Measurements from ENCODE around the gene NDUFA3.

NDUFA3 gene

DNA sequence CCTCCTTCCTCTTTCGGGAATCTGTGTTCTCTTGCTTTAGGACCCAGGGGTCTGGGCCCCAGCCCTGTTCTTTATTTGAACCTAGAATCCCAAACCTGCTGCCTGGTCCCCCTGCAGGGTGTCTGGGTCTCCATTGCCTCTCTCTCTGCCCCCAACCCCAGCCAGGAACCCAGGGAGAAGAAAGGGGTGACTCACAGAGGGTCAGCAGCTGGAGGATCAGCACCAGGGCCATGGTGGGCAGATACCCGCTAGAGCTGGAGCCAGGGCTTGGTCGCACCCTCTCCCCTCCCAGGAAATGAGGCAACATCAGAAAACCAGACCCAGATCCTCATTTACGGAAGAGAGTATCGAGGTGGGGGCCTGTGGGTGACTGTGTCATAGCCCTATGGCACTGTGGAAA, 2.1 kb upstream of the NDUFA3 start, which contains the start of gene OSCAR:
TSS of gene OSCAR (minus strand) at position 243 of the 400 bp plus-strand sequence. CDS start at position 232, 11 bp downstream.
- H3K4me3 ChIP-seq (ENCODE audit: severe bottlenecking): no peak within 1 kb of the TSS
- H3K9me3 ChIP-seq (ENCODE audit: severe bottlenecking): no peaks in the 10 kb centered on the region
- peaks cover 9% of the 10 kb centered on the region for H3K36me3 ChIP-seq (ENCODE audit: low read depth)
- ATAC-seq (ENCODE audit: low read depth): no peak
- TF ChIP-seq, protein P1, sequence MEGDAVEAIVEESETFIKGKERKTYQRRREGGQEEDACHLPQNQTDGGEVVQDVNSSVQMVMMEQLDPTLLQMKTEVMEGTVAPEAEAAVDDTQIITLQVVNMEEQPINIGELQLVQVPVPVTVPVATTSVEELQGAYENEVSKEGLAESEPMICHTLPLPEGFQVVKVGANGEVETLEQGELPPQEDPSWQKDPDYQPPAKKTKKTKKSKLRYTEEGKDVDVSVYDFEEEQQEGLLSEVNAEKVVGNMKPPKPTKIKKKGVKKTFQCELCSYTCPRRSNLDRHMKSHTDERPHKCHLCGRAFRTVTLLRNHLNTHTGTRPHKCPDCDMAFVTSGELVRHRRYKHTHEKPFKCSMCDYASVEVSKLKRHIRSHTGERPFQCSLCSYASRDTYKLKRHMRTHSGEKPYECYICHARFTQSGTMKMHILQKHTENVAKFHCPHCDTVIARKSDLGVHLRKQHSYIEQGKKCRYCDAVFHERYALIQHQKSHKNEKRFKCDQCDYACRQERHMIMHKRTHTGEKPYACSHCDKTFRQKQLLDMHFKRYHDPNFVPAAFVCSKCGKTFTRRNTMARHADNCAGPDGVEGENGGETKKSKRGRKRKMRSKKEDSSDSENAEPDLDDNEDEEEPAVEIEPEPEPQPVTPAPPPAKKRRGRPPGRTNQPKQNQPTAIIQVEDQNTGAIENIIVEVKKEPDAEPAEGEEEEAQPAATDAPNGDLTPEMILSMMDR (IDR thresholded peaks at IDR 0.05; ENCODE audit: poor library complexity, severe bottlenecking): no peak
- H3K4me1 ChIP-seq (ENCODE audit: insufficient read depth, poor library complexity, severe bottlenecking): no peaks in the 10 kb centered on the region
- H3K27me3 ChIP-seq (ENCODE audit: insufficient read depth, poor library complexity, severe bottlenecking): no peaks in the 10 kb centered on the region
- DNase-seq (ENCODE audit: low spot score): no peak
- H3K27ac ChIP-seq (ENCODE audit: poor library complexity, severe bottlenecking): no peak within 1 kb of the TSS

DNA sequence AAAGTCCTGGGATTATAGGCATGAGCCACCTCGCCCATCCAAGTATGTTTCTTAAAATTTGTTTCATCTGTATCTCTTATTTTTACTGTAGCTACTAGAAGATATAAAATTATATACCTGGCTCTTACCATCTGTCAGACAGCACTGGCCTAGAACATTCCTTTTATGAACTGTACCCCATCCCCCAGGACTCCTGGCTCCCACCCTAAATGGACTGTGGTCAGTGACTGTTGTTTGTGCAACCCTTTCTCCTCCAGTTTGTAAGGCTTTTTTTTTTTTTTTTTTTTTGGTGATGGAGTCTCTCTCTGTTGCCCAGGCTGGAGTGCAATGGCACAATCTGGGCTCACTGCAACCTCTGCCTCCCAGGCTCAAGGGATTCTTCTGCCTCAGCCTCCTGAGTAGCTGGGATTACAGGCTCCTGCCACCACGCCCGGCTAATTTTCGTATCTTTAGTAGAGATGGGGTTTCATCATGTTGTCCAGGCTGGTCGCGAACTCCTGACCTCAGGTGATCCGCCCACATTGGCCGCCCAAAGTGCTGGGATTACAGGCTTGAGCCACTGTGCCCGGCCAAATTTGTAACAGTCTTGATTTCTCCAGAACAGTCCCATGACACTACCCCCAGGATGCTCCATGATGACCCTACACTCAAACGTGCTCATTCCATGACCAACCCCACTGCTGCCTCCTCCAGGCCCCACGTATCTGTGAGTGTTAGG, 2.5 kb downstream of the NDUFA3 start:
- Histone ChIP-seq H3K36me3 (ENCODE audit: low read depth) (peaks cover 40% of the 10 kb centered on the region), H3K27me3 (ENCODE audit: insufficient read depth, poor library complexity, severe bottlenecking) (no peaks in the 10 kb centered on the region), H3K4me3 (ENCODE audit: severe bottlenecking) (no peak overlapping the region), H3K27ac (ENCODE audit: poor library complexity, severe bottlenecking) (no peak overlapping the region), H3K9me3 (ENCODE audit: severe bottlenecking) (no peaks in the 10 kb centered on the region), H3K4me1 (ENCODE audit: insufficient read depth, poor library complexity, severe bottlenecking) (no peaks in the 10 kb centered on the region)
- TF ChIP-seq, protein P1 (IDR thresholded peaks at IDR 0.05; ENCODE audit: poor library complexity, severe bottlenecking): no peak
- ATAC-seq (ENCODE audit: low read depth) (no peak), DNase-seq (ENCODE audit: low spot score) (no peak)

DNA sequence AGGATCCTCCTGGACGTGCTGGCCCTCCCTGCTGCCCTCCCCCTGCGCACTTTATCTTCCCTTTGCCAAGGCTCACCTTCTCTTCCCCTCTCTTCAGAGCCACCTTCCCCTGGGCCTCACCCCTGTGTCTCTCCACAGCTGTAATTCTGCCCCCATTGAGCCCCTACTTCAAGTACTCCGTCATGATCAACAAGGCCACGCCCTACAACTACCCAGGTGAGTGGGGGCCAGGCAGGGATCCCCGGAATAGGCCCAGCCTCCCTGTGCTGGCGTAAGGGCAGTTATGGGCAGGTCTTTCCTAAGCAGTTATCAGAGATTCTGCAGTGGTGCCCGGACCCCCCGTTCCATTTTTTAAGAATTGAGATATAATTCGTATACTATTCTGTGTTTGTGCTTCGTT, 3.1 kb downstream of the NDUFA3 start:
- Histone ChIP-seq H3K27ac (ENCODE audit: poor library complexity, severe bottlenecking) (no peak overlapping the region), H3K27me3 (ENCODE audit: insufficient read depth, poor library complexity, severe bottlenecking) (no peaks in the 10 kb centered on the region), H3K36me3 (ENCODE audit: low read depth) (peaks cover 41% of the 10 kb centered on the region), H3K4me3 (ENCODE audit: severe bottlenecking) (no peak overlapping the region), H3K9me3 (ENCODE audit: severe bottlenecking) (no peaks in the 10 kb centered on the region), H3K4me1 (ENCODE audit: insufficient read depth, poor library complexity, severe bottlenecking) (no peaks in the 10 kb centered on the region)
- no peak for ATAC-seq (ENCODE audit: low read depth)
- DNase-seq (ENCODE audit: low spot score): no peak
- TF ChIP-seq, protein P1 (IDR thresholded peaks at IDR 0.05; ENCODE audit: poor library complexity, severe bottlenecking): no peak

DNA sequence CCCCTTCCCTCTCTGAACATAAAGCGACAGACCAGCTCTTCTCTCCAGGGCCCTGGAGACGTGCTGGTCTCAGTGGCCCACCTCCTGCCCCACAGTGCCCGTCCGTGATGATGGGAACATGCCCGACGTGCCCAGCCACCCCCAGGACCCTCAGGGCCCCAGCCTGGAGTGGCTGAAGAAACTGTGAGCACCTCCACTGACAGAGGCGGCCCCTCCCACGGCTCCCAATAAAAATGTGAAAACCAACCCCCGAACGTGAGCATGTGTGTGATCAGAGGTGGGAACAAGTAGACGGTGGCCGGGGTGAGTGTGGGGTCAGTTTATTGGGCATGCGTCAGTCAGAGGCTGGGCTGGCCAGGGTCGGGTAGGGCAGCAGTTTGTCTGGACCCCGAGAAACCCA, 4.1 kb downstream of the NDUFA3 start:
- H3K4me3 ChIP-seq (ENCODE audit: severe bottlenecking): no peak overlapping the region
- no peaks in the 10 kb centered on the region for H3K4me1 ChIP-seq (ENCODE audit: insufficient read depth, poor library complexity, severe bottlenecking)
- no peak overlapping the region for H3K27ac ChIP-seq (ENCODE audit: poor library complexity, severe bottlenecking)
- TF ChIP-seq, protein P1 (IDR thresholded peaks at IDR 0.05; ENCODE audit: poor library complexity, severe bottlenecking): no peak
- no peaks in the 10 kb centered on the region for H3K9me3 ChIP-seq (ENCODE audit: severe bottlenecking)
- no peaks in the 10 kb centered on the region for H3K27me3 ChIP-seq (ENCODE audit: insufficient read depth, poor library complexity, severe bottlenecking)
- H3K36me3 ChIP-seq (ENCODE audit: low read depth): peaks cover 43% of the 10 kb centered on the region
- ATAC-seq (ENCODE audit: low read depth) (no peak), DNase-seq (ENCODE audit: low spot score) (no peak)

DNA sequence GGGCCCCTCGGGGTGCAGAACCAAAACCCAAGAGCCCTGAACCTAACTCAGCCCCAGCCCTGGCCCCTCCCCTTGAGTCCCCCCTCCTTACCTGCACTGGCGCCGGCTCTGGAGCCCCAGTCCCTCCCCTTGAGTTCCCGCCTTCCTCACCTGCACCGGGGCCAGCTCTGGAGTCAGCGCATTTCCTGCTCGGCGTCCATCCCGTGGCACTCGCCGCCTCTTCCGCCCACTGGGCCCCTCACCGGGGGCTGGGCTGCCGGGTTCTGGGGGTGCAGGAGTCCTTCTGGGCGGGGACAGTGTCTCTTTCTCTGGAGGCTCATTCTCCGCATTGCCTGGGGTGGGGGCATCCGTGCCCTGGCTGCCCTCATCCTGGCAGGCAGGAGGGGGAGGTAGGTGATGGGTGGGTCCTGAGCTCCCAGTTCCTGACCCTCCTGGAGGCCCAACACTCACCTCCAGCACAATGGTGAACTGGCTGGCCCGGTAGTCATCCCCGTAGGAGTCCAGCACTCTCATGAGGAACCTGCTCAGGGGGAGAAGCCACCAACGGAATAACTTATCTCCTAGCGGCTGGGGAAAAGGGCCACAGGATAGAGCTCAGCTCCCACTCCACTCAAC, 5.3 kb downstream of the NDUFA3 start:
- H3K27ac ChIP-seq (ENCODE audit: poor library complexity, severe bottlenecking): no peak overlapping the region
- H3K9me3 ChIP-seq (ENCODE audit: severe bottlenecking): no peaks in the 10 kb centered on the region
- TF ChIP-seq, protein P1 (IDR thresholded peaks at IDR 0.05; ENCODE audit: poor library complexity, severe bottlenecking): no peak
- H3K36me3 ChIP-seq (ENCODE audit: low read depth): peaks cover 46% of the 10 kb centered on the region
- DNase-seq (ENCODE audit: low spot score): no peak
- no peak for ATAC-seq (ENCODE audit: low read depth)
- H3K4me1 ChIP-seq (ENCODE audit: insufficient read depth, poor library complexity, severe bottlenecking): no peaks in the 10 kb centered on the region
- H3K27me3 ChIP-seq (ENCODE audit: insufficient read depth, poor library complexity, severe bottlenecking): no peaks in the 10 kb centered on the region
- H3K4me3 ChIP-seq (ENCODE audit: severe bottlenecking): no peak overlapping the region

Measured in RWPE2 (cell line).